Upper lobe of right lung (tissue), 1 donor: ENCODE results near the gene TWIST1. TPM values are rescaled to one million over a fixed set of nuclear protein-coding genes. Genes with fewer than 3 reads are reported as not detected.

Experiments
- ATAC-seq: fragments of 200-7000 bp; cut with Tn5 transposase; one replicate; pipeline ENCODE4 v1.9.1; 2020; ENCODE audit warnings: mild to moderate bottlenecking, moderate library complexity
- DNase-seq: peaks from one replicate; pipeline ENCODE4 v3.0.0-alpha.2; 2020
- H3K27ac ChIP-seq: fragments of 200-600 bp; one replicate; pipeline ENCODE4 v1.8.0; 2022
- H3K27me3 ChIP-seq: fragments of 200-600 bp; one replicate; pipeline ENCODE4 v1.8.0; 2022; ENCODE audit warnings: mild to moderate bottlenecking
- H3K36me3 ChIP-seq: fragments of 200-600 bp; one replicate; pipeline ENCODE4 v1.8.0; 2022
- H3K4me1 ChIP-seq: fragments of 200-600 bp; one replicate; pipeline ENCODE4 v1.8.0; 2022
- H3K4me3 ChIP-seq: fragments of 200-600 bp; one replicate; pipeline ENCODE4 v1.8.0; 2022; ENCODE audit warnings: mild to moderate bottlenecking
- H3K9me3 ChIP-seq: fragments of 200-600 bp; one replicate; pipeline ENCODE4 v1.8.0; 2022
- CTCF ChIP-seq: fragments of 200-600 bp; IDR thresholded peaks from one replicate; pipeline ENCODE4 v1.8.0; 2022; ENCODE audit warnings: antibody characterized with exemption
- intact Hi-C: fragments of 100-400 bp; cut with DNase I; formaldehyde crosslinking; loops from one replicate; pipeline ENCODE4 v1.11.0; 2022
- total RNA-seq: library from RNA; stranded (reverse); fragmentation: NEBNext Ultra II Directional; extraction: Animal tissue kit (Norgen Biotek cat#: 25700); gene quantifications from one replicate; pipeline ENCODE4 v1.2.1, GENCODE V29; 2021
- donor health status: DM: no; HTN: yes; CAD: no; lungs with severe emphysema.

The TWIST1 gene
- total RNA-seq, 1 donor from 2014 or later = not detected

- no peaks in the 10 kb centered on the region for H3K9me3 ChIP-seq
- peaks cover 51% of the 10 kb centered on the region for H3K27me3 ChIP-seq
- intact Hi-C loops = no loop called here
- H3K4me3 ChIP-seq = no peak overlapping the region
- no peak overlapping the region for H3K27ac ChIP-seq
- no peaks in the 10 kb centered on the region for H3K4me1 ChIP-seq
- H3K36me3 ChIP-seq = no peaks in the 10 kb centered on the region
- ATAC-seq (peak; percentile 33), DNase-seq (no peak)
- no peak for TF ChIP-seq CTCF
Observed at GRCh38 chr7:19143881-19144574, 26.6 kb upstream of the TWIST1 start.

GRCh38 chr7:19139706-19140327 is 22.4 kb upstream of the TWIST1 start:
- DNase-seq (no peak), ATAC-seq (no peak)
- no peaks in the 10 kb centered on the region for H3K9me3 ChIP-seq
- H3K27ac ChIP-seq = no peak overlapping the region
- H3K27me3 ChIP-seq = peaks cover 28% of the 10 kb centered on the region
- no peaks in the 10 kb centered on the region for H3K36me3 ChIP-seq
- intact Hi-C loops = no loop called here
- no peaks in the 10 kb centered on the region for H3K4me1 ChIP-seq
- TF ChIP-seq CTCF = no peak
- H3K4me3 ChIP-seq = no peak overlapping the region

- Histone ChIP-seq H3K4me1 (no peaks in the 10 kb centered on the region), H3K27ac (no peak overlapping the region), H3K27me3 (no peaks in the 10 kb centered on the region), H3K36me3 (no peaks in the 10 kb centered on the region), H3K9me3 (no peaks in the 10 kb centered on the region), H3K4me3 (no peak overlapping the region)
- DNase-seq = no peak
- intact Hi-C loops = no loop called here
- ATAC-seq = no peak
- no peak for TF ChIP-seq CTCF
Observed at GRCh38 chr7:19133886-19134285, 16.4 kb upstream of the TWIST1 start.

GRCh38 chr7:19133390-19133789 is 16.0 kb upstream of the TWIST1 start:
- no peaks in the 10 kb centered on the region for H3K9me3 ChIP-seq
- no peaks in the 10 kb centered on the region for H3K27me3 ChIP-seq
- ATAC-seq (no peak), DNase-seq (no peak)
- intact Hi-C loops = no loop called here
- TF ChIP-seq CTCF = no peak
- H3K4me1 ChIP-seq = no peaks in the 10 kb centered on the region
- H3K27ac ChIP-seq = no peak overlapping the region
- H3K4me3 ChIP-seq = no peak overlapping the region
- no peaks in the 10 kb centered on the region for H3K36me3 ChIP-seq

- ATAC-seq (no peak), DNase-seq (no peak)
- Histone ChIP-seq H3K36me3 (no peaks in the 10 kb centered on the region), H3K9me3 (no peaks in the 10 kb centered on the region), H3K27me3 (peaks cover 7% of the 10 kb centered on the region), H3K4me3 (no peak overlapping the region), H3K4me1 (no peaks in the 10 kb centered on the region), H3K27ac (no peak overlapping the region)
- intact Hi-C loops = no loop called here
- TF ChIP-seq CTCF = no peak
Observed at GRCh38 chr7:19128856-19129255, 11.4 kb upstream of the TWIST1 start.
